ENCODE results near the gene PTPRM. TPM values are rescaled to one million over a fixed set of nuclear protein-coding genes. Genes with fewer than 3 reads are reported as not detected.

PTPRM gene
- total RNA-seq, 4 donors from 2014 or later, result 22.5 to 92.5 (median 39.2) TPM

DNA sequence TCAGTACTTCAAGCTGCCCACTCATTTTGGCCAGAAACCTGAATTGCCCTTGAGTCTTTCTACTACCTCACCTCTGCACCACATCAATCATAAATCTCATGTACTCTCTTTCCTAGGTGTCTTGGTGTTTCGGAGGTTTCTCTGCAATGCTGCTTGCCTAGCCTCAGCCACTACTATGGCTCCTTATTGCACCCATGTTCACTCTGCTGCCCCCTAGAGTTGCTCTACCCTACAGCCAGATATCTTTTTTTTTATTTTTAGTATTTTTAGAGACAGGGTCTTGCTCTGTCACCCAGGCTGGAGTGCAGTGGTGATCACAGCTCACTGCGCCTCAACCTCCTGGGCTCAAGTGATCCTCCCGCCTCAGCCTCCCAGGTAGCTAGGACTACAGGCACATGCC, 413.0 kb downstream of the PTPRM start:
- Histone ChIP-seq H3K4me1 (no peaks in the 10 kb centered on the region), H3K27me3 (no peaks in the 10 kb centered on the region), H3K36me3 (no peaks in the 10 kb centered on the region), H3K4me3 (no peak overlapping the region), H3K9me3 (no peaks in the 10 kb centered on the region), H3K27ac (no peak overlapping the region)
- in situ Hi-C loops (cut with MboI; ENCODE audit: low pct_ligation_motif_present in 1 of 4, low pct_unique_long_range_greater_than_20kb in 1 of 4, low sequenced_read_pairs in 3 of 4), result loop anchor here in 1 of 4 donors (25.0 kb wide), 1 partner anchor 107 kb away; no protein-coding TSS in a partner anchor
- no peak for TF ChIP-seq EP300 (IDR thresholded peaks at IDR 0.05; ENCODE audit: low read depth)
- TF ChIP-seq, protein P1, sequence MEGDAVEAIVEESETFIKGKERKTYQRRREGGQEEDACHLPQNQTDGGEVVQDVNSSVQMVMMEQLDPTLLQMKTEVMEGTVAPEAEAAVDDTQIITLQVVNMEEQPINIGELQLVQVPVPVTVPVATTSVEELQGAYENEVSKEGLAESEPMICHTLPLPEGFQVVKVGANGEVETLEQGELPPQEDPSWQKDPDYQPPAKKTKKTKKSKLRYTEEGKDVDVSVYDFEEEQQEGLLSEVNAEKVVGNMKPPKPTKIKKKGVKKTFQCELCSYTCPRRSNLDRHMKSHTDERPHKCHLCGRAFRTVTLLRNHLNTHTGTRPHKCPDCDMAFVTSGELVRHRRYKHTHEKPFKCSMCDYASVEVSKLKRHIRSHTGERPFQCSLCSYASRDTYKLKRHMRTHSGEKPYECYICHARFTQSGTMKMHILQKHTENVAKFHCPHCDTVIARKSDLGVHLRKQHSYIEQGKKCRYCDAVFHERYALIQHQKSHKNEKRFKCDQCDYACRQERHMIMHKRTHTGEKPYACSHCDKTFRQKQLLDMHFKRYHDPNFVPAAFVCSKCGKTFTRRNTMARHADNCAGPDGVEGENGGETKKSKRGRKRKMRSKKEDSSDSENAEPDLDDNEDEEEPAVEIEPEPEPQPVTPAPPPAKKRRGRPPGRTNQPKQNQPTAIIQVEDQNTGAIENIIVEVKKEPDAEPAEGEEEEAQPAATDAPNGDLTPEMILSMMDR (IDR thresholded peaks at IDR 0.05), result peak in 2 of 5 experiments; percentile 8 to 14
- 90 to 96% methylated on average over 2 to 3 of the region's 3 CpGs for WGBS, 2 donors (ENCODE audit: low coverage in 1 of 2)
- intact Hi-C loops (cut with DNase I; ENCODE audit: low total_unique reads), result no loop called here
- no peak for DNase-seq

DNA sequence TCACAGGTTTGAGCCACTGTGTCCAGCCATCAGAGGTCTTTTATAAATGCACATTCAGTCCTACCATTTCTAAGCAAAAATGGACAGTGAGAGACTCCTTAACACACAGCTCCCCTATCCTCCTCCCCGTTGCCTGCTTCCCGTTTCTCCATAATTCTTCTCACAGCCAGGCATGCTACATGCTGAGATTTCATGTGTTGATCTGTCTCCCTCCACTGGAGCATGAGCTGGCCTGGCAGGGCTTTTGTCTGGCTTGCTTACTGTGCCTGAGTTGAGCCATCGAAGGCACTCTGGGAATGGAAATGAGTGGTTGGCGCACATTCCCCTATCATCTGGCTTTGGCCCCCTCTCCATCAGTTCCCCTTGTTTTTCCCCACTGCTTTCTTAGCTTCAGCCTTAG, 413.5 kb downstream of the PTPRM start:
- Histone ChIP-seq H3K27me3 (no peaks in the 10 kb centered on the region), H3K4me1 (no peaks in the 10 kb centered on the region), H3K4me3 (no peak overlapping the region), H3K36me3 (no peaks in the 10 kb centered on the region), H3K9me3 (no peaks in the 10 kb centered on the region), H3K27ac (no peak overlapping the region)
- WGBS, 2 donors (ENCODE audit: low coverage in 1 of 2), result 83 to 88% methylated on average over 4 of the region's 4 CpGs
- DNase-seq, result no peak
- intact Hi-C loops (cut with DNase I; ENCODE audit: low total_unique reads), result no loop called here
- TF ChIP-seq, protein P1 (IDR thresholded peaks at IDR 0.05), result no peak
- TF ChIP-seq EP300 (IDR thresholded peaks at IDR 0.05; ENCODE audit: low read depth) (no peak), POLR2AphosphoS5 (IDR thresholded peaks at IDR 0.05) (no peak), POLR2A (IDR thresholded peaks at IDR 0.05) (no peak)
- in situ Hi-C loops (cut with MboI; ENCODE audit: low pct_ligation_motif_present in 1 of 4, low pct_unique_long_range_greater_than_20kb in 1 of 4, low sequenced_read_pairs in 3 of 4), result loop anchor here in 1 of 4 donors (25.0 kb wide), 1 partner anchor 107 kb away; no protein-coding TSS in a partner anchor

DNA sequence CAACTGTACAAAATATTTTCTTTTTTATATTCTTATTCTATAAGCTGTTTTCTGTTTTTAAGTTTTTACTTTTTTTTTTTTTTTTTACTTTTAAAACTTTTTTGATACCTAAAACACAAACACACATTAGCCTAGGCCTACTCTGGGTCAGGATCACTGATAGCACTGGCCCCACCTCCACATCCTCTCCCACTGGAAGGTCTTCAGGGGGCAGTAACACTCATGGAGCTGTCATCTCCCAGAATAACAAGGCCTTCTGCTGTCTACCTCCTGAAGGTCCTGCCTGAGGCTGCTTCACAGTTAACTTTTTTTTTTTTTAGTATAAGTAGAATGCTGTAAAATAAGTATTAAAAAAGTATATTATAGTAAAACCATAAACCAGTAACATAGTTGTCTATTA, 415.1 kb downstream of the PTPRM start:
- DNase-seq, result no peak
- no peak overlapping the region for H3K4me3 ChIP-seq
- no peak overlapping the region for H3K27ac ChIP-seq
- intact Hi-C loops (cut with DNase I; ENCODE audit: low total_unique reads), result no loop called here
- H3K4me1 ChIP-seq, result no peaks in the 10 kb centered on the region
- in situ Hi-C loops (cut with MboI; ENCODE audit: low pct_ligation_motif_present in 1 of 4, low pct_unique_long_range_greater_than_20kb in 1 of 4, low sequenced_read_pairs in 3 of 4), result loop anchor here in 1 of 4 donors (25.0 kb wide), 1 partner anchor 105 kb away; no protein-coding TSS in a partner anchor
- H3K27me3 ChIP-seq, result no peaks in the 10 kb centered on the region
- TF ChIP-seq, protein P1 (IDR thresholded peaks at IDR 0.05), result no peak
- TF ChIP-seq POLR2AphosphoS5 (IDR thresholded peaks at IDR 0.05) (no peak), POLR2A (IDR thresholded peaks at IDR 0.05) (no peak), EP300 (IDR thresholded peaks at IDR 0.05; ENCODE audit: low read depth) (no peak)
- H3K36me3 ChIP-seq, result no peaks in the 10 kb centered on the region
- no peaks in the 10 kb centered on the region for H3K9me3 ChIP-seq

DNA sequence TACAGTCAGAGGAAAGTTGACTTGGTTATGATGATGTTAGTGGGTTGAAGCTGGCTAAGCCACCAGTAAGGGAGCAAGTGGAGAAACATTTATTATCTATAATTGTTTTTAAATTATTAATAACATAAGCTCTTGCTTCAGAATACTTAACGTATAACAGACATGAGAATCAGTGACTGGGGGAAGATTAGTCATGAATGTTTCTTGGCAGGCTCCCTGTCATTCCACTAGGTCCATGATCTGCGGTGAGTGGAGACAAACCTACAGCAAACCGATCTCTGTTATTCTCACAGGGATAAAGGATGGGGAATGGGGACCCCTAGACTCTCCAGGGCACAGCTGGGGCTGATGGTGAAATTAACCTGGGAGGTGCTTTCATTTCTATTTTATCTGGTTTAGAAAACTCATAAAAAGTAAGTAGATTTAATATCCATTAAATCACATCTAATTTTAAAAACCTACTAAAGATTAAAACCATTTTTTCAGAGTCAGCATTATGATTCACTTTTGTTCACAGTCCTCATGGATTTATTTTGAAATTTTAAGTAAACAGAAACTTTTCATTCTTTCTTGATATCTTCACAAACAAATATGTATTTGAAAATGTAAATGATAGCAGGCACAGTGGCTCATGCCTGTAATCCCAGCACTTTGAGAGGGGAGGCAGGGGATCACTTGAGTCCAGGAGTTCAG, 420.3 kb downstream of the PTPRM start:
- intact Hi-C loops (cut with DNase I; ENCODE audit: low total_unique reads) (no loop called here), in situ Hi-C loops (cut with MboI; ENCODE audit: low pct_ligation_motif_present in 1 of 4, low pct_unique_long_range_greater_than_20kb in 1 of 4, low sequenced_read_pairs in 3 of 4) (loop anchor here in 1 of 4 donors (25.0 kb wide), 1 partner anchor 100 kb away; no protein-coding TSS in a partner anchor)
- TF ChIP-seq POLR2A (IDR thresholded peaks at IDR 0.05), result no peak
- TF ChIP-seq, protein P1 (IDR thresholded peaks at IDR 0.05), result no peak
- TF ChIP-seq EP300 (IDR thresholded peaks at IDR 0.05; ENCODE audit: low read depth), result no peak
- TF ChIP-seq POLR2AphosphoS5 (IDR thresholded peaks at IDR 0.05), result no peak

More for the DNA sequence above, 420.3 kb downstream of the PTPRM start:
- H3K4me1 ChIP-seq, result no peaks in the 10 kb centered on the region
- H3K9me3 ChIP-seq, result no peaks in the 10 kb centered on the region
- no peak overlapping the region for H3K4me3 ChIP-seq
- no peaks in the 10 kb centered on the region for H3K36me3 ChIP-seq
- no peaks in the 10 kb centered on the region for H3K27me3 ChIP-seq
- 55% methylated on average over 3 of the region's 3 CpGs; no CpG with 5 or more reads in 1 of the 2 donors for WGBS, 2 donors (ENCODE audit: low coverage in 1 of 2)
- no peak for DNase-seq
- H3K27ac ChIP-seq, result no peak overlapping the region
